GM23248 (cell line): ENCODE results near the gene GPR37. TPM values are rescaled to one million over a fixed set of nuclear protein-coding genes. Genes with fewer than 3 reads are reported as not detected.
A peak's percentile ranks its signal among the peaks of the same experiment; 100 is the strongest.

ENCODE experiments used
- DNase-seq: peaks from one replicate; pipeline ENCODE4 v3.0.0-alpha.2; 2015
- H2AFZ ChIP-seq: fragments of 200-600 bp; sonication (generic); 2 replicates; pipeline ENCODE4 v1.6.1; 2016; ENCODE audit warnings: antibody characterized with exemption
- H3F3A ChIP-seq: fragments of 200-600 bp; sonication (generic); 2 replicates; pipeline ENCODE4 v1.6.1; 2016; ENCODE audit warnings: mild to moderate bottlenecking, antibody characterized with exemption, mixed run types; ENCODE audit not compliant: insufficient read depth
- H3K27ac ChIP-seq: fragments of 200-600 bp; sonication (generic); 2 replicates; pipeline ENCODE4 v1.5.1; 2016; ENCODE audit warnings: mild to moderate bottlenecking
- H3K27me3 ChIP-seq: fragments of 200-600 bp; sonication (generic); replicated peaks from 2 replicates; pipeline ENCODE4 v1.6.1; 2016; ENCODE audit warnings: mild to moderate bottlenecking; ENCODE audit not compliant: insufficient read depth
- H3K36me3 ChIP-seq: fragments of 200-600 bp; sonication (generic); 2 replicates; pipeline ENCODE4 v1.6.1; 2016; ENCODE audit warnings: low read depth, mild to moderate bottlenecking
- H3K4me1 ChIP-seq: fragments of 200-600 bp; sonication (generic); 2 replicates; pipeline ENCODE4 v1.6.1; 2016; ENCODE audit warnings: mild to moderate bottlenecking; ENCODE audit not compliant: insufficient read depth
- H3K4me2 ChIP-seq: fragments of 200-600 bp; sonication (generic); one replicate; pipeline ENCODE4 v1.6.1; 2016; ENCODE audit warnings: mild to moderate bottlenecking; ENCODE audit not compliant: unreplicated experiment
- H3K4me3 ChIP-seq: fragments of 200-600 bp; sonication (generic); 2 replicates; pipeline ENCODE4 v1.5.1; 2016; ENCODE audit warnings: mild to moderate bottlenecking
- H3K79me2 ChIP-seq: fragments of 200-600 bp; sonication (generic); 2 replicates; pipeline ENCODE4 v1.6.1; 2016; ENCODE audit warnings: mild to moderate bottlenecking; ENCODE audit not compliant: insufficient read depth
- H3K9ac ChIP-seq: fragments of 200-600 bp; sonication (generic); 2 replicates; pipeline ENCODE4 v1.6.1; 2016; ENCODE audit warnings: mild to moderate bottlenecking
- H3K9me2 ChIP-seq: fragments of 200-600 bp; sonication (generic); 2 replicates; pipeline ENCODE4 v1.6.1; 2016; ENCODE audit warnings: mixed run types, mild to moderate bottlenecking, moderate library complexity; ENCODE audit not compliant: insufficient read depth
- H3K9me3 ChIP-seq: fragments of 200-600 bp; sonication (generic); one replicate; pipeline ENCODE4 v1.6.1; 2017; ENCODE audit warnings: low read depth
- H4K20me1 ChIP-seq: fragments of 200-600 bp; sonication (generic); 2 replicates; pipeline ENCODE4 v1.6.0; 2016; ENCODE audit not compliant: insufficient read depth
- EZH2 ChIP-seq: fragments of 200-600 bp; sonication (generic); IDR thresholded peaks from 2 replicates; pipeline ENCODE4 v1.6.1; 2018; ENCODE audit warnings: antibody characterized with exemption, mild to moderate bottlenecking; ENCODE audit not compliant: insufficient read depth, poor library complexity, severe bottlenecking
- EZH2phosphoT487 ChIP-seq: fragments of 200-600 bp; sonication (generic); IDR thresholded peaks from 2 replicates; pipeline ENCODE4 v1.6.1; 2018; ENCODE audit warnings: antibody characterized with exemption, moderate library complexity, mild to moderate bottlenecking, low read depth; ENCODE audit not compliant: insufficient read depth
- WGBS, 2 experiments: methylation state at CpG; one replicate each; pipeline ENCODE4 v1.1.6; 2015 to 2017; ENCODE audit warnings: low lambda C conversion rate in 2 of 2, low coverage in 1 of 2; ENCODE audit errors: missing lambda C conversion rate in 2 of 2; 5-methylcytosine and 5-hydroxymethylcytosine counted together
- in situ Hi-C: fragments of 300-500 bp; cut with MboI; formaldehyde crosslinking; loops from 2 replicates; pipeline ENCODE4 v1.15.0; 2020
- polyA plus RNA-seq: library from polyadenylated mRNA; unstranded; fragments of >200 nt; fragmentation: Nextera tagmentation; extraction: Ambion mirVana; gene quantifications from 2 replicates; pipeline ENCODE4 v1.2.1, GENCODE V29; 2016
- total RNA-seq: library from RNA; depleted of rRNA; stranded (reverse); fragments of >200 nt; shearing (Covaris generic); gene quantifications from 2 replicates; pipeline ENCODE4 v1.2.3, GENCODE V29; 2014; rRNA removed

Gene GPR37, protein sequence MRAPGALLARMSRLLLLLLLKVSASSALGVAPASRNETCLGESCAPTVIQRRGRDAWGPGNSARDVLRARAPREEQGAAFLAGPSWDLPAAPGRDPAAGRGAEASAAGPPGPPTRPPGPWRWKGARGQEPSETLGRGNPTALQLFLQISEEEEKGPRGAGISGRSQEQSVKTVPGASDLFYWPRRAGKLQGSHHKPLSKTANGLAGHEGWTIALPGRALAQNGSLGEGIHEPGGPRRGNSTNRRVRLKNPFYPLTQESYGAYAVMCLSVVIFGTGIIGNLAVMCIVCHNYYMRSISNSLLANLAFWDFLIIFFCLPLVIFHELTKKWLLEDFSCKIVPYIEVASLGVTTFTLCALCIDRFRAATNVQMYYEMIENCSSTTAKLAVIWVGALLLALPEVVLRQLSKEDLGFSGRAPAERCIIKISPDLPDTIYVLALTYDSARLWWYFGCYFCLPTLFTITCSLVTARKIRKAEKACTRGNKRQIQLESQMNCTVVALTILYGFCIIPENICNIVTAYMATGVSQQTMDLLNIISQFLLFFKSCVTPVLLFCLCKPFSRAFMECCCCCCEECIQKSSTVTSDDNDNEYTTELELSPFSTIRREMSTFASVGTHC
- total RNA-seq: not detected in 2 replicates
- not detected in 2 replicates for polyA plus RNA-seq

DNA sequence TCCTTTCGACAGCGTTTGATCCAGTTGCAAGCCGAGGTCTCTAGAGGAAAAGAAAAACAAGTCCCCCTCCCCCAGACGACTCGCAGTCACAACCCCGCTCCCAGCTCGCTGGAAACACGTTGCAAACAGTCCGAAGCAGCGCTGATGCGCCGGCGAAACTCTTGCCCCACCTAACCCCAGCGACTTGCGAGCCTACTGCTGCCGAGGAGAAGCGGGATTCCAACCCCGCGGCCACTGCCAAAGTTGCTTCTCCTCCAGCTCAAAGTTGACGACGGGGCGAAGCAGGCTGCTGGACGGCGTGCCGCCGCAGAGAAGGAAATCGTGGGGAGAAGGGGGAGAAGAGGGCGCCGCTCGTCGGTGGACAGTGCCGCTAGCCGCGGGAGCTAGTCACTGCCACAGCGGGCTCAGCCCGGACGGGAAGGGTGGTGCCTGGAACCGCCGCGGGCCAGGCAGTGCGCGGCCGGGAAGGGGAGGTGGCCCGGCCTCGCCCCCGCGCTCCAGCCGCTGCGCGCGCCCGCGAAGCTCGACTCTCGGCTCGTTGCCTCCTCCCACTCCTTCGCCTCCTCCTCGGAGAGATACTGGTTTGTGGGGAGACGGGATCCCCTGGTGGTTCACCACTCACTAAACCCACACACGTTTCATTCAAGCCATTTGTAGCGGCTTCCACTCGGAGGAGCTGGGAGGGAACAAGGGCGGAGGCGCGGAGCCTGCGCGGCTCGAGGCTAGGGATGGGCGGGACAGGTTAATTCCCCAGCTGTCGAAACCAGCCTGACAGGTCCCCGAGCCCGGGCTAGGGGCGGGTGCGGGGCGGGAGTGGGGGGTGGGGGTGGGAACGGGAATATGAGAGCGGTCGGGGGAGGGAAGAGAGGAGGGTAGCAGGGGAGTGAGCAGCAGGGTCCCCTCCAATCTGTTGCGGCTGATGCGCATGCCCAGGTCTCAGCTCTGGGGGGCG lies at the start of gene GPR37:
Gene GPR37, minus strand, starts transcription at position 392 of the 952 bp plus-strand sequence. CDS start 816 bp downstream, outside the sequence.
- peak within 1 kb of the TSS; percentile 63 for H2AFZ ChIP-seq
- no peaks in the 10 kb centered on the region for H3K79me2 ChIP-seq
- peak within 1 kb of the TSS; percentile 62 for H3K4me2 ChIP-seq
- H3K4me3 ChIP-seq: peak within 1 kb of the TSS; percentile 54
- DNase-seq: peak; percentile 44
- H3K27ac ChIP-seq: no peak within 1 kb of the TSS
- in situ Hi-C loops: no loop called here
- H3K9me3 ChIP-seq: no peaks in the 10 kb centered on the region
- H3F3A ChIP-seq: no peaks in the 10 kb centered on the region
- H3K4me1 ChIP-seq: no peaks in the 10 kb centered on the region
- peaks cover 37% of the 10 kb centered on the region for H3K27me3 ChIP-seq
- TF ChIP-seq EZH2 (no peak), EZH2phosphoT487 (no peak)
- H3K9ac ChIP-seq: no peak within 1 kb of the TSS
- WGBS, 2 experiments: 5 to 6% methylated on average over 56 to 81 of the region's 81 CpGs
- H3K9me2 ChIP-seq: no peaks in the 10 kb centered on the region
- no peaks in the 10 kb centered on the region for H4K20me1 ChIP-seq
- no peaks in the 10 kb centered on the region for H3K36me3 ChIP-seq

- Histone ChIP-seq H3K4me3 (no peak overlapping the region), H3K9ac (no peak overlapping the region), H3K27ac (no peak overlapping the region), H3K4me1 (no peaks in the 10 kb centered on the region), H4K20me1 (no peaks in the 10 kb centered on the region), H3F3A (no peaks in the 10 kb centered on the region), H3K4me2 (no peak overlapping the region), H3K9me3 (no peaks in the 10 kb centered on the region), H2AFZ (no peak overlapping the region), H3K9me2 (no peaks in the 10 kb centered on the region), H3K36me3 (no peaks in the 10 kb centered on the region), H3K27me3 (no peaks in the 10 kb centered on the region), H3K79me2 (no peaks in the 10 kb centered on the region)
- in situ Hi-C loops: no loop called here
- TF ChIP-seq EZH2 (no peak), EZH2phosphoT487 (no peak)
- 69 to 74% methylated on average over 2 of the region's 2 CpGs for WGBS, 2 experiments
- no peak for DNase-seq
These were observed 48.6 kb upstream of the GPR37 start for GRCh38 chr7:124813994-124814798.

- no peaks in the 10 kb centered on the region for H3K4me1 ChIP-seq
- WGBS, 2 experiments: 2 to 8% methylated on average over 2 of the region's 2 CpGs
- H3K79me2 ChIP-seq: no peaks in the 10 kb centered on the region
- no peaks in the 10 kb centered on the region for H4K20me1 ChIP-seq
- no peaks in the 10 kb centered on the region for H3K9me2 ChIP-seq
- no peak overlapping the region for H3K4me3 ChIP-seq
- no peak for TF ChIP-seq EZH2phosphoT487
- no peak for TF ChIP-seq EZH2
- H3F3A ChIP-seq: no peaks in the 10 kb centered on the region
- no peak overlapping the region for H3K27ac ChIP-seq
- H3K9ac ChIP-seq: no peak overlapping the region
- no peak overlapping the region for H3K4me2 ChIP-seq
- H3K27me3 ChIP-seq: peaks cover 3% of the 10 kb centered on the region; the same call in 1 of the 2 replicates
- in situ Hi-C loops: no loop called here
- DNase-seq: no peak
- H2AFZ ChIP-seq: no peak overlapping the region
- no peaks in the 10 kb centered on the region for H3K9me3 ChIP-seq
- H3K36me3 ChIP-seq: no peaks in the 10 kb centered on the region
These were observed 47.2 kb upstream of the GPR37 start for GRCh38 chr7:124812764-124813163.
